GM21723 (cell line): ENCODE measurements around the gene ENOPH1.
A peak's percentile ranks its signal among the peaks of the same experiment; 100 is the strongest.

Source experiments
- ATAC-seq: cut with Tn5 transposase; IDR thresholded peaks from one replicate; pipeline ENCODE4 v1.9.1; 2021; ENCODE audit warnings: mild to moderate bottlenecking, moderate library complexity; ENCODE audit not compliant: unreplicated experiment

ENOPH1 gene

GRCh38 chr4:82425478-82425877 lies 4.9 kb upstream of the ENOPH1 start:
- ATAC-seq = no peak

GRCh38 chr4:82428526-82428968 lies 1.8 kb upstream of the ENOPH1 start:
- ATAC-seq = no peak

- peak; percentile 51 for ATAC-seq
Observed at GRCh38 chr4:82428969-82429727, 1.2 kb upstream of the ENOPH1 start.

GRCh38 chr4:82429728-82430192 lies 630 bp upstream of the ENOPH1 start:
- peak; percentile 24 for ATAC-seq

GRCh38 chr4:82430964-82431745 lies 765 bp downstream of the ENOPH1 start:
- no peak for ATAC-seq

GRCh38 chr4:82431831-82432230 lies 1.4 kb downstream of the ENOPH1 start:
- no peak for ATAC-seq

GRCh38 chr4:82432596-82432995 lies 2.2 kb downstream of the ENOPH1 start:
- ATAC-seq = no peak

- no peak for ATAC-seq
Observed at GRCh38 chr4:82433791-82434190, 3.4 kb downstream of the ENOPH1 start.

GRCh38 chr4:82434949-82435348 lies 4.6 kb downstream of the ENOPH1 start:
- ATAC-seq = no peak

- no peak for ATAC-seq
Observed at GRCh38 chr4:82436130-82436529, 5.7 kb downstream of the ENOPH1 start.

DNA sequence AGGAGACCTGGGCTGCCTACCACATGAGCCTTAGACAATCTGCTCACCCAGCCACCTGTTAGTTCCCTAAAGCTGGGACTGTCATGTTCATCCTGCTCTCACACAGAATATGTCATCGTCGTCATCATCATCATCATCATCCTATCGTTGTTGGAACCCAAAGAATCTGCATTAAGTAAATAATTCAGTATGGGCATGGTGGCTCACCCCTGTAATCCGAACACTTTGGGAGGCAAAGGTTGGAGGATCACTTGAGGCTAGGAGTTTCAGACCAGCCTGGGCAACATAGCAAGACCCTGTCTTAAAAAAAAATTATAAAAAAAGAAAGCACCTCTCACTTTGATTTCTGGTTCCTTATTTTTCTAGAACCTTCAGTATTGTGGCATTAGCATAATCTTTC lies 6.4 kb downstream of the ENOPH1 start:
- no peak for ATAC-seq

DNA sequence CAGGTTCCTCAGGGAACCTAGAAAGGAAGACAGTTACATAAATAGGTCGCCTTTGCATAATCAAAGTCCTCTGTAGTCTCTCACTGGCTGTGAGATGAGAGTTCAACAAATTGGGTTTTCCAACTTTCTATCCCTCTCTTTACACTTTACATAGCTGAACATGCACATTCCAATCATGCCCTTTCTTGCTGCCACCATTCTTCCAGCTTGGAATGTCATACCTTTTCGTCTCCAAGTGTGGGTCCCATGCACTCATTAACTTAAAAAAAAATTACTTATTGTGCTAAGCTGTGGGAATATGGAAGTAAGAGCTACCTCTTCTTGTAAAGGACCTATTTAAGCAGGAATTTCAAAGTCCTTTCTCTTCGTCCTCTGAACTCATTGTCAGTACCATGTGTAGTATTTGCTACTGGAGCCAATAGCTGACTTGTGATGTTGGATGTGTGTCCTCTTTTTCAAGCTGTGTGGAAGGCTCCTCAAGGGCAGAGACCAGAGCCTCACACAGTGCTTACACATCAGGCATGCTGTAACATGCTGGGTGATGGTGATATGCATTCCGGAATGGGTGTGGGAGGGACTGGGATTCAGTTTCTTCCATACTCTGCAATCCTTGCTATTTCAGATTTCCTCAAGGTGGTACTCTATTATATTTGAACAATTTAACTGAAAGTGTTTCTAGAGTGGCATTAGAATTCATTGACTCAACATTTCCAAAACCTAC lies 7.1 kb downstream of the ENOPH1 start:
- no peak for ATAC-seq

DNA sequence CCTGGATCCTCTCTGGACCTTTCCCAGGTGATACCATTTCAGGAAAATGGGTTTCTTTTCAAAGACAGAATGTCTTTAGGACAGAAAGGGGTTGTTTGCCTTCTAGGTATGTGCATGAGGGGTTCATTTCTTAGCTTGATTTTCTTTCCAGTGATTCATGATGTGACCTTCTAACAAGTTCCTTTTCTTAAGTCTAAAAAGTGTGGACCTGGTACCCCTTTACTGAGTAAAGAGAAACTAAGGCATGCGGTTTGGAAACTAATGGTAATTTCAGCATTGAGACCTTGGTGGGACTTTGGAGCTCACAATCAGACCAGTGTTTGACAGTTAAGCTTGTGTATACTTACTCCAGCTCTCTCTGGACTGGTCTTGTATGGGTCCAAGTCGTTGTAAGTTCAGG lies 8.7 kb downstream of the ENOPH1 start:
- ATAC-seq = no peak

GRCh38 chr4:82447886-82448285 lies 17.5 kb downstream of the ENOPH1 start:
- ATAC-seq = no peak

DNA sequence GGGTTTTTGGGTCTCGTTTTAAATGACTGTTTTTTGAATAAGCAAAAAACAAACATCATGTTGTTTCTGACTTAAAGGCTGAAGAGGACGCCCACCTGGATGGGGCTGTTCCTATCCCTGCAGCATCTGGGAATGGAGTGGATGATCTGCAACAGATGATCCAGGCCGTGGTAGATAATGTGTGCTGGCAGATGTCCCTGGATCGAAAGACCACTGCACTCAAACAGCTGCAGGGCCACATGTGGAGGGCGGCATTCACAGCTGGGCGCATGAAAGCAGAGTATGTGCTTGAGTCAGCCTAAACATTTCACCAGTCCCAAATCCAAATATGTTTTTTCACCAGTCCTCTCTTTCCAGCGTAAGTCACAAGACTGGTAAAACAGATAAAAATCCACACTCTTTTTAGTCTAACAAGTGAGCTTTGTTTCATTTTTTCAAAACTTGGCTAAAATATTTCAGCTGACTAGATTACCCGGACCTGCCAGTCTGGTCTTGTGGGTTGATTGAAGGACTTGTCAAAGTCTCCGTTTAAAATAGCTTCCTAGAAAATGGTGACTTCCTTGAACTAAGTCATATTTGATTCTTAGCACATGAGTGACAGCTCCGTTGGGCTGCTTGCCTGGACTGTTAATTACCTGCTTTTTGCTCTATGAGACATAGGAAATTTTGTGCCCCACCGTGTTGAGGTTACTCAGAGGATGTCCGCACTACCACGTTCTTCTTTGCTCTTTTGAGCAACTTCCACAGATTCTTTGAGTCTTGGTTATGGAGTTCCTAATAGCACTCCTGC lies 20.8 kb downstream of the ENOPH1 start:
- ATAC-seq = no peak

GRCh38 chr4:82452026-82452425 lies 21.6 kb downstream of the ENOPH1 start:
- ATAC-seq = no peak

DNA sequence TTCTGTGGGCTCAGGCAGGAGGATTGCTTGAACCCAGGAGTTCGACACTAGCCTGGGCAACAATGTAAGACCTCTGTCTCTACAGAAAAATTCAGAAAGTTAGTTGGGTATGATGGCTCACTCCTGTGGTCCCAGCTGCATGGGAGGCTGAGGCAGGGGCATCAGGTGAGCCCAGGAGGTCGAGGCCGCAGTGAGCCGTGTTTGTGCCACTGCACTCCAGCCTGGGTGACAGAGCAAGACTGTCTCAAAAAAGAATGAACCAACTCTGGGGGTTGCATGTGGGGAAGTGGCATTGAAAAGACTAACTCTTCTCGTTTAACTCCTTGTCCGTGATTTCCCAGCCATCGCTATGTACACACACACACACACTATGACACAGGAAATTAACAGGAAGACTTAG lies 26.9 kb downstream of the ENOPH1 start:
- ATAC-seq = no peak

GRCh38 chr4:82458729-82459128 lies 28.3 kb downstream of the ENOPH1 start:
- no peak for ATAC-seq

DNA sequence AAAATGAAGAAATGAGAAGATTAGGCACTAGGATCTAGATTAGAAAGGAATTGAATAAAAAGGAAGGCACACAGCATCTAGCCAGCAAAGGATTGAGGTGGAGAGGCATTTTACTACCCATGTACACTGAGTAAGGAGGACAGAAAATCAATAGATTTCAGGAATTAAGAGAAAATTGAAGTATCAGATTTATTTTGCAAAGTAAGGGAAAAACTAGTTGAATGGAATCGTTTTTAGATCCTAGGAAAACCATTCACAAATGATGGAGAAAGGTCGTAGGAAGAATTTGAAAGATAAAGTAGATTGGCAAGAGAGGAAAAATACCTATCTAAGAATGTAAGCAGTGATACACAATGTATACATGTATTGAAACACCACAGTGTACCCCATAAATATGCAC lies 31.3 kb downstream of the ENOPH1 start:
- ATAC-seq = no peak

DNA sequence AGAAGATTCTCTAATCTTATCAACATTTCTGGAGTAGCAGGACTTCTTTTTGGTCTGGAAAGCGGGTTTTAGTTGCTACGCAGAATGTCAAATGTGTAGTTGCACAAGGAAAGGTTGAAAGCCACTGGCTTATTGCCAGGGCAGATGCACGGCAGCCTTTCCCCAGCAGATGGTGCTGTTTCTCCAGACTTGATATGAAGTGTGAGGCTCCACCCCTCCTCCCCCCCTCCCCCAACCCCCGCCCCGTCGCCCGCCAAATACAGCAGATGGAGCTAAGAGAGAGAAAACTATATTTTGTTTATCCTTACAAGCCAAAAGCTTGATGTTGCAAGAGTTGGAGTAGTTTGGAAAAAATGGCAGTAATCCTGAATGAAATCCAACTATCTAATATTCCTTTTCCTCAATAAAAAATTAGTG lies 32.0 kb downstream of the ENOPH1 start:
- peak; percentile 84 for ATAC-seq

- no peak for ATAC-seq
Observed at GRCh38 chr4:82463221-82463620, 32.8 kb downstream of the ENOPH1 start.
